HCT116 (cell line): ENCODE measurements around the gene MZB1.

ENCODE experiments used
- ATF3 ChIP-seq: IDR thresholded peaks from 2 replicates; pipeline ENCODE4 v1.6.1; 2012
- CTCF ChIP-seq, 3 experiments: fragments of 200-600 bp in 1 of 3; sonication (generic) in 1 of 3; IDR thresholded peaks in 2 of 3; conservative IDR thresholded peaks in 1 of 3; 2 replicates each; pipeline ENCODE4 v1.5.1; 2012 to 2017; ENCODE audit warnings: low read depth in 2 of 3, low read length in 2 of 3, antibody characterized with exemption in 1 of 3, borderline replicate concordance in 1 of 3, control low read depth in 1 of 3, mild to moderate bottlenecking in 1 of 3, mixed read lengths in 1 of 3, mixed run types in 1 of 3, moderate library complexity in 1 of 3; ENCODE audit not compliant: insufficient read depth in 1 of 3
- ELF1 ChIP-seq: IDR thresholded peaks from 2 replicates; pipeline ENCODE4 v1.6.1; 2012; ENCODE audit warnings: low read depth, borderline replicate concordance
- EZH2 ChIP-seq: fragments of 200-600 bp; sonication (generic); IDR thresholded peaks from 2 replicates; pipeline ENCODE4 v1.6.1; 2017; ENCODE audit warnings: antibody characterized with exemption, mixed run types
- EZH2phosphoT487 ChIP-seq: fragments of 200-600 bp; IDR thresholded peaks from 2 replicates; pipeline ENCODE4 v1.6.1; 2018; ENCODE audit warnings: antibody characterized with exemption, borderline replicate concordance
- MAX ChIP-seq: IDR thresholded peaks from 2 replicates; pipeline ENCODE4 v1.6.1; 2012
- POLR2A ChIP-seq: IDR thresholded peaks from 2 replicates; pipeline ENCODE4 v1.7.0; 2011; ENCODE audit warnings: borderline replicate concordance; ENCODE audit not compliant: insufficient read depth, insufficient read length; ENCODE audit errors: extremely low read depth
- POLR2AphosphoS5 ChIP-seq: IDR thresholded peaks from 2 replicates; pipeline ENCODE4 v1.6.1; 2011; ENCODE audit warnings: mild to moderate bottlenecking, low read depth, low read length, moderate library complexity
- SP1 ChIP-seq: IDR thresholded peaks from 2 replicates; pipeline ENCODE4 v1.6.1; 2012; ENCODE audit warnings: low read depth
- YY1 ChIP-seq: IDR thresholded peaks from 2 replicates; pipeline ENCODE4 v1.6.1; 2011; ENCODE audit warnings: low read length, low read depth, moderate library complexity, mild to moderate bottlenecking; ENCODE audit not compliant: insufficient replicate concordance; ENCODE audit errors: extremely low read depth
- ZNF274 ChIP-seq: fragments of 200-500 bp; sonication (Bioruptor generic); IDR thresholded peaks from 2 replicates; pipeline ENCODE4 v1.6.1; 2014; ENCODE audit warnings: mild to moderate bottlenecking, low read depth, low read length, inconsistent platforms

GRCh38 chr5:139369181-139369580, 20.5 kb downstream of the MZB1 start:
- TF ChIP-seq CTCF (IDR thresholded peaks at IDR 0.05 in 2 of 3, conservative IDR thresholded peaks at IDR 0.05 in 1 of 3; ENCODE audit: borderline replicate concordance in 1 of 3, insufficient read depth in 1 of 3, low read depth in 2 of 3, low read length in 2 of 3) (no peak), EZH2 (no peak), ATF3 (no peak), ZNF274 (no peak), POLR2AphosphoS5 (no peak), SP1 (no peak), ELF1 (no peak), EZH2phosphoT487 (no peak), POLR2A (no peak), YY1 (no peak), MAX (no peak)
